Measurements from ENCODE around the gene RASSF5. TPM values are rescaled to one million over a fixed set of nuclear protein-coding genes. Genes with fewer than 3 reads are reported as not detected.

The RASSF5 gene
- total RNA-seq, 1 experiment from 2014 or later = 12.4 TPM

DNA sequence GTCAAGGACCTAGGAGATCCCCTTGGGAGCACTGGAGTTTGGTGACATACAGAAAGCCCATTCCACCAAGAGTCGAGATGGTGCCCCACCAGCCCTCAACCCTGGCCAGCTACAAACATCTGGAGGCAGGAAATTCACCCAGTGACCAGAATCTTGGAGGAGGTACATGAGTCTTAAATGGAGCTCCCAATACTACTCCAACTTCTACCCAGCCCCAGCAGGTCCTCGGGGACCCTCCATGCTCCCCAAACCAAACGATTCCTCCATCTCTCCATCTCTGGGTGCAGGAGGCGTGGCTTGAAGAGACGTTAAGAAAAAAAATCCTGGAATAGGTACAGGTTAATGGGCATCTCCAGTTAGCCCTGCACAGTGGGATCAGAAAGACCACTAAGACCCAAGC lies 5.5 kb upstream of the RASSF5 start:
- no peak overlapping the region for H3K27ac ChIP-seq
- BruUV-seq (replicated peaks) = TSS peak; percentile 14
- intact Hi-C loops (cut with micrococcal nuclease; ENCODE audit: unreplicated experiment) = no loop called here
- H2AFZ ChIP-seq = no peak overlapping the region
- no peaks in the 10 kb centered on the region for H3K79me2 ChIP-seq (ENCODE audit: low read depth)
- H3K9me2 ChIP-seq (ENCODE audit: insufficient read depth) = no peaks in the 10 kb centered on the region
- DNase-seq = no peak
- ChIA-PET POLR2A (ENCODE audit: unreplicated experiment) (interaction anchor here (0.6 kb wide), 1 partner anchor 1244 kb away, joined by 6 read pairs; no protein-coding TSS in a partner anchor), CTCF (interaction anchor here (0.6 kb wide), 1 partner anchor 68 kb away, joined by 3 read pairs; no protein-coding TSS in a partner anchor)
- H3K4me2 ChIP-seq = no peak overlapping the region; the same call in 1 of the 2 replicates
- TF ChIP-seq, protein P1, sequence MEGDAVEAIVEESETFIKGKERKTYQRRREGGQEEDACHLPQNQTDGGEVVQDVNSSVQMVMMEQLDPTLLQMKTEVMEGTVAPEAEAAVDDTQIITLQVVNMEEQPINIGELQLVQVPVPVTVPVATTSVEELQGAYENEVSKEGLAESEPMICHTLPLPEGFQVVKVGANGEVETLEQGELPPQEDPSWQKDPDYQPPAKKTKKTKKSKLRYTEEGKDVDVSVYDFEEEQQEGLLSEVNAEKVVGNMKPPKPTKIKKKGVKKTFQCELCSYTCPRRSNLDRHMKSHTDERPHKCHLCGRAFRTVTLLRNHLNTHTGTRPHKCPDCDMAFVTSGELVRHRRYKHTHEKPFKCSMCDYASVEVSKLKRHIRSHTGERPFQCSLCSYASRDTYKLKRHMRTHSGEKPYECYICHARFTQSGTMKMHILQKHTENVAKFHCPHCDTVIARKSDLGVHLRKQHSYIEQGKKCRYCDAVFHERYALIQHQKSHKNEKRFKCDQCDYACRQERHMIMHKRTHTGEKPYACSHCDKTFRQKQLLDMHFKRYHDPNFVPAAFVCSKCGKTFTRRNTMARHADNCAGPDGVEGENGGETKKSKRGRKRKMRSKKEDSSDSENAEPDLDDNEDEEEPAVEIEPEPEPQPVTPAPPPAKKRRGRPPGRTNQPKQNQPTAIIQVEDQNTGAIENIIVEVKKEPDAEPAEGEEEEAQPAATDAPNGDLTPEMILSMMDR (conservative IDR thresholded peaks at IDR 0.05) = no peak
- no peak for TF ChIP-seq EZH2 (IDR thresholded peaks at IDR 0.05; ENCODE audit: low read depth)
- H3K4me1 ChIP-seq (replicated peaks; ENCODE audit: insufficient read depth) = peaks cover 61% of the 10 kb centered on the region
- no peaks in the 10 kb centered on the region for H3K36me3 ChIP-seq (ENCODE audit: low read depth)
- no peak overlapping the region for H3K4me3 ChIP-seq
- no peaks in the 10 kb centered on the region for H3K27me3 ChIP-seq (ENCODE audit: insufficient read depth, low read depth)
- H3F3A ChIP-seq (ENCODE audit: insufficient read depth, low read depth) = peaks cover 30% of the 10 kb centered on the region
- no peaks in the 10 kb centered on the region for H4K20me1 ChIP-seq (ENCODE audit: insufficient read depth)
- no peaks in the 10 kb centered on the region for H3K9me3 ChIP-seq (ENCODE audit: insufficient read depth, low read depth)

DNA sequence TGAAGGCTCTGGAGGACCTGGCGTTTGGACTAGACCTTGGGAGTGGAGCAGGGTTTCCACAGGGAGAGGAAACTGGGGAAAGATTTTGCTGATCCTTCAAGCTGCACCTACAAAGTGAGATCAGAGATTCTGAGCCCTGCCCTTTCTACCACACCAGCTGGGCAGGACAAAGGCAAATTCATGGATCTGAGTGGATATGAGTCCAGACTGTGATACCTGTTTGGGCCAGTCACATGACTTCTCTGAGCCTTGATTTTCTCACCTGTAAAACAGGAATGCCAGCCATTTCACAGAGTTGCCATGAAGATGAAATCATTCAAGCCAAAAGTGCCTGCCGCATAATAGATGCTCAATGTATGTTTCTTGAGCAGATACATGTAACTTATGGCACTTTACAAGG lies 4.9 kb upstream of the RASSF5 start:
- no TSS peak for BruUV-seq (replicated peaks)

DNA sequence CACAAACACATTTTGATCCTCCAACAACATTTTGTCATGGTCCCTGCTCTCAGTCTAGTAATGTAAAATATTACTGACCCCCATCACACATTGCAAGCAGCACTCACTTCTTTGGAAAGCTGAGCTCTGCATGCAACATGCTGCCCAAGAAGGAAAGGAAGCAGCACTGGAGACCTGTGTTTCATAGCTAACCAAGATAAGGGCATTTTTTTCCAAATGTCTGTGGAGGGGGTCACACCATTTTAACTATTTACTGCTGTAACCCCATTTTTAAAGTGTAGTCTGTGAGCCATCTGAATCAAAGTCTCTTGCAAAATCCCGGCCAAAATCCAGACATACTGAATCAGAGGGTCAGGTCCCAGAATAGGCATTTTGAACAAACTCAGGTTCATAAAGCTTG lies 4.5 kb upstream of the RASSF5 start:
- CTCF ChIA-PET = interaction anchor here (1.7 kb wide), 1 partner anchor 42 kb away, joined by 8 read pairs; no protein-coding TSS in a partner anchor
- BruUV-seq (replicated peaks) = no TSS peak

More for the DNA sequence above, 4.9 kb upstream of the RASSF5 start:
- Histone ChIP-seq H3K4me2 (no peak overlapping the region), H3K9me3 (ENCODE audit: insufficient read depth, low read depth) (no peaks in the 10 kb centered on the region), H3F3A (ENCODE audit: insufficient read depth, low read depth) (peaks cover 30% of the 10 kb centered on the region), H3K79me2 (ENCODE audit: low read depth) (no peaks in the 10 kb centered on the region), H3K4me1 (replicated peaks; ENCODE audit: insufficient read depth) (peaks cover 61% of the 10 kb centered on the region), H3K4me3 (no peak overlapping the region), H3K27ac (no peak overlapping the region), H3K9me2 (ENCODE audit: insufficient read depth) (no peaks in the 10 kb centered on the region), H2AFZ (no peak overlapping the region), H3K27me3 (ENCODE audit: insufficient read depth, low read depth) (no peaks in the 10 kb centered on the region), H3K36me3 (ENCODE audit: low read depth) (no peaks in the 10 kb centered on the region), H4K20me1 (ENCODE audit: insufficient read depth) (no peaks in the 10 kb centered on the region)
- CTCF ChIA-PET = no interaction called here
- POLR2A ChIA-PET (ENCODE audit: unreplicated experiment) = no interaction called here
- TF ChIP-seq, protein P1 (conservative IDR thresholded peaks at IDR 0.05) = no peak
- no peak for TF ChIP-seq EZH2 (IDR thresholded peaks at IDR 0.05; ENCODE audit: low read depth)
- intact Hi-C loops (cut with micrococcal nuclease; ENCODE audit: unreplicated experiment) = no loop called here
- no peak for DNase-seq

More for the DNA sequence above, 4.5 kb upstream of the RASSF5 start:
- no peak overlapping the region for H3K4me2 ChIP-seq
- no peak overlapping the region for H2AFZ ChIP-seq
- no peaks in the 10 kb centered on the region for H3K27me3 ChIP-seq (ENCODE audit: insufficient read depth, low read depth)
- H3K79me2 ChIP-seq (ENCODE audit: low read depth) = no peaks in the 10 kb centered on the region
- no peaks in the 10 kb centered on the region for H3K9me2 ChIP-seq (ENCODE audit: insufficient read depth)
- H3K4me1 ChIP-seq (replicated peaks; ENCODE audit: insufficient read depth) = peaks cover 62% of the 10 kb centered on the region
- H3K4me3 ChIP-seq = no peak overlapping the region
- DNase-seq = no peak
- POLR2A ChIA-PET (ENCODE audit: unreplicated experiment) = no interaction called here
- H3F3A ChIP-seq (ENCODE audit: insufficient read depth, low read depth) = peaks cover 30% of the 10 kb centered on the region
- no peaks in the 10 kb centered on the region for H3K9me3 ChIP-seq (ENCODE audit: insufficient read depth, low read depth)
- intact Hi-C loops (cut with micrococcal nuclease; ENCODE audit: unreplicated experiment) = no loop called here
- no peaks in the 10 kb centered on the region for H4K20me1 ChIP-seq (ENCODE audit: insufficient read depth)
- no peak overlapping the region for H3K27ac ChIP-seq
- TF ChIP-seq, protein P1 (conservative IDR thresholded peaks at IDR 0.05) = no peak
- no peak for TF ChIP-seq EZH2 (IDR thresholded peaks at IDR 0.05; ENCODE audit: low read depth)
- H3K36me3 ChIP-seq (ENCODE audit: low read depth) = no peaks in the 10 kb centered on the region

Measured in PC-9 (cell line).